Naive thymus-derived CD8-positive, alpha-beta T cell (primary cell): ENCODE results near the gene OR1J1. TPM values are rescaled to one million over a fixed set of nuclear protein-coding genes. Genes with fewer than 3 reads are reported as not detected.

Source experiments
- polyA plus RNA-seq, 3 donors: library from polyadenylated mRNA; unstranded; fragments of 300-500 nt; fragmentation: Illumina TruSeq; gene quantifications; one replicate each; pipeline ENCODE4 v1.2.3, GENCODE V29; 2021
- total RNA-seq, 8 experiments: library from RNA in 2 of 8; stranded (reverse) in 2 of 8; gene quantifications; one replicate each; pipeline ENCODE4 v1.2.3 and lab custom pipeline; 2021 to 2026

Gene OR1J1
- total and polyA plus RNA-seq, 5 experiments from 2014 or later, result not detected

Other genes with a start within 250 kb of the OR1J1 start
- under 1 TPM in 1 of 2 experiments, not detected in 1; 0.60 TPM for gene LHX6, start 249.0 kb downstream of the OR1J1 start, total RNA-seq
- gene LHX6, start 249.0 kb downstream of the OR1J1 start, polyA plus RNA-seq, result under 1 TPM in 1 of 3 donors, not detected in 2; 0.07 TPM
- 10 to 100 TPM; 15.1 to 15.9 TPM for gene RBM18, start 213.1 kb downstream of the OR1J1 start, total RNA-seq
- gene RBM18, start 213.1 kb downstream of the OR1J1 start, polyA plus RNA-seq, result 10 to 100 TPM; 16.5 to 19.8 (median 17.5) TPM
- gene MRRF, start 213.0 kb downstream of the OR1J1 start, total RNA-seq, result 10 to 100 TPM; 36.3 to 40.9 TPM
- gene MRRF, start 213.0 kb downstream of the OR1J1 start, polyA plus RNA-seq, result 10 to 100 TPM; 17.0 to 25.4 (median 21.4) TPM
- gene PTGS1, start 106.9 kb downstream of the OR1J1 start, total RNA-seq, result 1 to 10 TPM in 1 of 2 experiments, under 1 TPM in 1; 0.60 to 1.0 TPM
- under 1 TPM in 1 of 3 donors, not detected in 2; 0.22 TPM for gene PTGS1, start 106.9 kb downstream of the OR1J1 start, polyA plus RNA-seq
- under 1 TPM in 1 of 2 experiments, not detected in 1; 0.85 TPM for gene OR1J2, start 32.9 kb upstream of the OR1J1 start, total RNA-seq
- not detected for gene OR1J2, start 32.9 kb upstream of the OR1J1 start, polyA plus RNA-seq
- gene OR1J4, start 41.2 kb upstream of the OR1J1 start, total RNA-seq, result under 1 TPM; 0.41 to 0.52 TPM
- not detected for gene OR1J4, start 41.2 kb upstream of the OR1J1 start, polyA plus RNA-seq
- not detected for gene OR1N1, start 49.4 kb upstream of the OR1J1 start, total RNA-seq
- not detected for gene OR1N1, start 49.4 kb upstream of the OR1J1 start, polyA plus RNA-seq
- gene OR1N2, start 75.2 kb upstream of the OR1J1 start, total RNA-seq, result not detected
- not detected for gene OR1N2, start 75.2 kb upstream of the OR1J1 start, polyA plus RNA-seq
- gene OR1L8, start 105.5 kb upstream of the OR1J1 start, total RNA-seq, result not detected
- gene OR1L8, start 105.5 kb upstream of the OR1J1 start, polyA plus RNA-seq, result not detected
- 1 to 10 TPM; 1.1 to 1.5 TPM for gene OR1Q1, start 136.8 kb upstream of the OR1J1 start, total RNA-seq
- gene OR1Q1, start 136.8 kb upstream of the OR1J1 start, polyA plus RNA-seq, result not detected
- gene OR1B1, start 179.7 kb upstream of the OR1J1 start, total RNA-seq, result not detected
- not detected for gene OR1B1, start 179.7 kb upstream of the OR1J1 start, polyA plus RNA-seq
- gene OR1L1, start 183.8 kb upstream of the OR1J1 start, total RNA-seq, result not detected
- not detected for gene OR1L1, start 183.8 kb upstream of the OR1J1 start, polyA plus RNA-seq
- not detected for gene OR1L3, start 197.2 kb upstream of the OR1J1 start, total RNA-seq
- not detected for gene OR1L3, start 197.2 kb upstream of the OR1J1 start, polyA plus RNA-seq
- not detected for gene OR1L4, start 246.1 kb upstream of the OR1J1 start, total RNA-seq
- not detected for gene OR1L4, start 246.1 kb upstream of the OR1J1 start, polyA plus RNA-seq